ENCODE measurements around the gene TMEM108.

TMEM108 gene

GRCh38 chr3:133441867-133442270, 403.7 kb downstream of the TMEM108 start:
- no peak for DNase-seq

- DNase-seq: no peak
These were observed 404.3 kb downstream of the TMEM108 start for GRCh38 chr3:133442518-133442917.

- DNase-seq: no peak
These were observed 405.6 kb downstream of the TMEM108 start for GRCh38 chr3:133443649-133444422.

GRCh38 chr3:133444423-133444774, 406.2 kb downstream of the TMEM108 start:
- no peak for DNase-seq

GRCh38 chr3:133445108-133445507, 406.9 kb downstream of the TMEM108 start:
- DNase-seq: no peak

Data from NCI-H524 treated with DMSO at 0.1 percent for 48 hours (cell line).